Breast epithelium (tissue), 4 donors: ENCODE results near the gene RNASE8. TPM values are rescaled to one million over a fixed set of nuclear protein-coding genes. Genes with fewer than 3 reads are reported as not detected.

Experiments
- DNase-seq, 2 donors: peaks; one replicate each; pipeline ENCODE4 v3.0.0-alpha.2; 2019; ENCODE audit warnings: low spot score in 2 of 2
- H3K27ac ChIP-seq, 2 donors: fragments of 200-600 bp; sonication (generic) in 1 of 2; one replicate each; pipeline ENCODE4 v1.5.1; 2016 to 2019; ENCODE audit warnings: mild to moderate bottlenecking in 1 of 2
- H3K27me3 ChIP-seq, 2 donors: fragments of 200-600 bp; sonication (generic) in 1 of 2; one replicate each; pipeline versions ENCODE4 v1.5.1 to v1.6.0; 2017 to 2019; ENCODE audit warnings: control low read depth in 1 of 2, mild to moderate bottlenecking in 1 of 2
- H3K36me3 ChIP-seq: fragments of 200-600 bp; one replicate; pipeline ENCODE4 v1.5.1; 2019
- H3K4me1 ChIP-seq, 2 donors: fragments of 200-600 bp; sonication (generic); one replicate each; pipeline ENCODE4 v1.5.1; 2016 to 2019; ENCODE audit warnings: control low read depth in 1 of 2
- H3K4me3 ChIP-seq, 3 donors: fragments of 200-600 bp; sonication (generic); 1 replicate in 2 of 3; 2 replicates in 1 of 3; pipeline ENCODE4 v1.5.1; 2016 to 2019; ENCODE audit warnings: mild to moderate bottlenecking in 3 of 3, moderate library complexity in 2 of 3
- H3K9me3 ChIP-seq, 2 donors: fragments of 200-600 bp; sonication (generic) in 1 of 2; one replicate each; pipeline ENCODE4 v1.5.1; 2016 to 2019; ENCODE audit warnings: control low read depth in 1 of 2
- POLR2A ChIP-seq: fragments of 450-650 bp; IDR thresholded peaks from one replicate; pipeline ENCODE4 v1.6.1; 2016; ENCODE audit warnings: antibody characterized with exemption, mild to moderate bottlenecking, moderate library complexity
- POLR2AphosphoS5 ChIP-seq, 3 donors: sonication (generic); formaldehyde crosslinking; IDR thresholded peaks; one replicate each; pipeline ENCODE4 v1.6.1; 2017; ENCODE audit warnings: antibody characterized with exemption in 3 of 3
- intact Hi-C: fragments of 100-400 bp; cut with DNase I; formaldehyde crosslinking; loops from one replicate; pipeline ENCODE4 v1.15.1; 2023; ENCODE audit warnings: low total_unique reads
- total RNA-seq, 3 donors: library from RNA; depleted of rRNA; stranded (reverse); fragments of >200 nt; gene quantifications; one replicate each; pipeline ENCODE4 v1.1.0, GENCODE V29; 2016
- TF ChIP-seq, protein P1 (sequence below), 3 donors: fragments of 450-650 bp; IDR thresholded peaks; one replicate each; pipeline ENCODE4 v1.5.1; 2016 to 2017; ENCODE audit warnings: antibody characterized with exemption in 3 of 3, mild to moderate bottlenecking in 3 of 3, moderate library complexity in 3 of 3

Gene RNASE8
- total RNA-seq, 3 donors from 2014 or later: not detected

DNA sequence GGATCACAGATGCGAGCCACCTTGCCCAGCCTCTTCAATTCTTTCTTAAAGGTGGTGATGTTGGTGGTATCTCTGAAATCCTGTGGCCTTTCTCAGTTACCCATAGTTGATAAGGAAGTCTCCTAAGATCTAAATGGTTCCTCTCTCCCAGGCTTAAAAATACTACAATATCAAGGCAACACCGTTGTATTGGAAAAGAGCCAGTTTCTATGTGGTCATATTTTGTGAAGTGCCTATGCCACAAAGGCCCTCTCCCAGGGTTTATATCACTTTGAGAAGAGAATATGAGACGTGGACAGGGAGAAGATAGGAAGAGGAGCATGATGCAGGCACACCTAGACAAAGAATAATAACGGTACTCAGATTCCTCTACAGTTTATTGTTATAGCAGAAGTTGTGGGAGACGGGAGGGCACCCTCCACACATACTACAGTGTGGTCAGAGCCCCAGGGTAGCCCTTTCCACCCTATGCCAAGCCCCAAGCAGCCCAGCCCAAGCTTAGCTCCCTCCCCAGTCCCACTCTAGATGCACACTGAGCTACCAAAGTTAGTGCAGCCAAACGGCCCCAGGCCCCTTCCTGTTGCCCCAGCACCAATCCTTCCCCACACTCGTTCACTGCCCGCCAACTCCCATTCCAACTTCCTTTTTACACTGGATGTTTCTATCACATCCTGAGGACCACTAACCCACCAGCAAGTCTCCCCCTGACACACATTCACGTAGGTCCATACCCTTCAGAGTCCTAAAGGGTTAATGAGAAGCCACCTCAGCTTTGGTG, 41.0 kb upstream of the RNASE8 start:
- no peaks in the 10 kb centered on the region for H3K4me1 ChIP-seq
- H3K36me3 ChIP-seq: no peaks in the 10 kb centered on the region
- no peak overlapping the region for H3K4me3 ChIP-seq
- TF ChIP-seq POLR2AphosphoS5 (IDR thresholded peaks at IDR 0.05) (no peak), POLR2A (no peak)
- TF ChIP-seq, protein P1, sequence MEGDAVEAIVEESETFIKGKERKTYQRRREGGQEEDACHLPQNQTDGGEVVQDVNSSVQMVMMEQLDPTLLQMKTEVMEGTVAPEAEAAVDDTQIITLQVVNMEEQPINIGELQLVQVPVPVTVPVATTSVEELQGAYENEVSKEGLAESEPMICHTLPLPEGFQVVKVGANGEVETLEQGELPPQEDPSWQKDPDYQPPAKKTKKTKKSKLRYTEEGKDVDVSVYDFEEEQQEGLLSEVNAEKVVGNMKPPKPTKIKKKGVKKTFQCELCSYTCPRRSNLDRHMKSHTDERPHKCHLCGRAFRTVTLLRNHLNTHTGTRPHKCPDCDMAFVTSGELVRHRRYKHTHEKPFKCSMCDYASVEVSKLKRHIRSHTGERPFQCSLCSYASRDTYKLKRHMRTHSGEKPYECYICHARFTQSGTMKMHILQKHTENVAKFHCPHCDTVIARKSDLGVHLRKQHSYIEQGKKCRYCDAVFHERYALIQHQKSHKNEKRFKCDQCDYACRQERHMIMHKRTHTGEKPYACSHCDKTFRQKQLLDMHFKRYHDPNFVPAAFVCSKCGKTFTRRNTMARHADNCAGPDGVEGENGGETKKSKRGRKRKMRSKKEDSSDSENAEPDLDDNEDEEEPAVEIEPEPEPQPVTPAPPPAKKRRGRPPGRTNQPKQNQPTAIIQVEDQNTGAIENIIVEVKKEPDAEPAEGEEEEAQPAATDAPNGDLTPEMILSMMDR (IDR thresholded peaks at IDR 0.05): no peak
- intact Hi-C loops: loop anchor here (5.0 kb wide), 1 partner anchor 76 kb away; no protein-coding TSS in a partner anchor
- DNase-seq: no peak
- H3K27me3 ChIP-seq: no peaks in the 10 kb centered on the region
- H3K9me3 ChIP-seq: no peaks in the 10 kb centered on the region
- peak overlapping the region in 1 of 2 donors; percentile 25 for H3K27ac ChIP-seq

DNA sequence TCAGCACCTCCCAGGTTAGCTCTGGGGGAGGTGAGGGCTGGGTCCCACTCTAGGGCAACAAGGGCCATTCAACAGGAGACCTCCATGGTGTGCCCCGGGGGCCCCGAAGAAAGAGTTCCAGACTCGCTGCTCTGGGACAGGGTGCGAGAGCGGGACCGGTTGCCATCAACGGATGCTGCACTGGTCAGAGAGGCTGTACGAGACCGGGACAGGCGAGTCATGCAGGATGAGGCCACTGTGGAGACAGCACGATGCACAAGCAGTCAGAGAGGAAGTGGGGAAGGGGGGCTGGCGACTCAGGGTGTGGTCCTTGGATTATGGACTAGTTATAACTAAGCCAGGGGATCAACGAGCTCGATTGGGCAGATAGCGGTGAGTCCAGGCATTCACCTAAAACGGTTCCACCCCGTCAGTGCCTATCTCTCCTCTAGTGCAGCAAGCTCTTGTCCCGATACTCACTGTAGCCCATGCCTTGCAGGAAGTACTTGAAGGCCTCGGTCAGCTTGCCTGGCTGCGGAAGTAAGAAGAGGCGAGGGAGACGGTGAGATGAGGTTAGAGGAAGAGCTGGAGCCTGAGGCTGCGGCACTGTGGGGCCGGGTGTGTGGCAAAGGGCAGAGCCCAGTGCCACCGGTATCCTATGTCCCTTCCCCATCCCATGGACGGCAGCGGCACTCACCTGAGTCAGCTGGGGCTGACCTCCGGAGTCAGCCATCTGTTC, 39.9 kb upstream of the RNASE8 start:
- TF ChIP-seq, protein P1 (IDR thresholded peaks at IDR 0.05): no peak
- TF ChIP-seq POLR2AphosphoS5 (IDR thresholded peaks at IDR 0.05) (no peak), POLR2A (no peak)
- H3K27me3 ChIP-seq: no peaks in the 10 kb centered on the region
- peak overlapping the region; percentile 29 to 34 for H3K27ac ChIP-seq
- DNase-seq: no peak
- H3K4me1 ChIP-seq: no peaks in the 10 kb centered on the region
- H3K4me3 ChIP-seq: no peak overlapping the region
- intact Hi-C loops: loop anchor here (5.0 kb wide), 1 partner anchor 75 kb away; no protein-coding TSS in a partner anchor
- no peaks in the 10 kb centered on the region for H3K36me3 ChIP-seq
- no peaks in the 10 kb centered on the region for H3K9me3 ChIP-seq

DNA sequence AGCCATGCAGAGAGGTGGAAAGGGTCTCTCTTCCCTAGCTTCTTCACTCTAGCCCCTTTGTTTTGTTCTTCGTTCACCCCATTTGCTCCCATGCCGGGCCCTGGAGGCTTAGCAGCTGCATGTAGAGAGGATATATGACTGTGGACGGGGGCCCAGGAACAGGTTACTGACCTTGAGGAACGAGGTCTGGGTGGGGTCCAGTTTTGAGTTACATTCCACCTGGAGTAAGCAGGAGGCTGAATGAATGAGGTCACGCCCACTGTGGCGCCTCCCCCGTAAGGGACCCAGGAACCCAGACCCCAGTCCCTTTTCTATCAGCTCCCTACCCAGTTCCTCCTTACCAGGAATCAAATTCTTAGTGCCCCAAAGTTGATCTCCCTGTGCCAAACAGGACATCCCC, 39.3 kb upstream of the RNASE8 start:
- TF ChIP-seq POLR2A (no peak), POLR2AphosphoS5 (IDR thresholded peaks at IDR 0.05) (no peak)
- TF ChIP-seq, protein P1 (IDR thresholded peaks at IDR 0.05): no peak
- no peaks in the 10 kb centered on the region for H3K36me3 ChIP-seq

DNA sequence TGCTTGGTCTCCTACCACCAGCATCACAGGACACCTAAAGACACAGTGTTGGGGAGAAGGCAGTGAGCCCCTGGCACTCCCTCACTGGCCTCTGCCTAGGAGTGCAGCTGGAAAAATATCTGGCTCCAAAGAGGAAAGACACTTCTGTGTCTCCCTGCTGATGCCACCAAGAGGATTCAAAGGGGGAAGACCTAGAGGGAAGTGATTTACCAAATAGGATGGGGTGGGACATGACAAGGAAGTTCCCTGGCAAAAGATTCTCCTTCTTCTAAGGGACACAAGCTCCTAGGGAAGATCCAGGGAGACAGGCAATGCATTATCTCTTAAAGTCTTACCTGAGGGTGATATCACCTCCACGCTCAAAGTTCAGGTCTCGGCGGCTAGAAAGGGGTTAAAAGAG, 38.8 kb upstream of the RNASE8 start:
- Histone ChIP-seq H3K27ac (peak overlapping the region; percentile 23 to 54), H3K4me3 (no peak overlapping the region), H3K4me1 (no peaks in the 10 kb centered on the region), H3K27me3 (no peaks in the 10 kb centered on the region), H3K9me3 (no peaks in the 10 kb centered on the region), H3K36me3 (no peaks in the 10 kb centered on the region)
- intact Hi-C loops: loop anchor here (5.0 kb wide), 1 partner anchor 74 kb away; no protein-coding TSS in a partner anchor
- DNase-seq: no peak
- TF ChIP-seq, protein P1 (IDR thresholded peaks at IDR 0.05): no peak
- no peak for TF ChIP-seq POLR2A
- no peak for TF ChIP-seq POLR2AphosphoS5 (IDR thresholded peaks at IDR 0.05)

More for the DNA sequence above, 39.3 kb upstream of the RNASE8 start:
- Histone ChIP-seq H3K27ac (peak overlapping the region; percentile 29 to 34), H3K9me3 (no peaks in the 10 kb centered on the region), H3K4me3 (no peak overlapping the region), H3K27me3 (no peaks in the 10 kb centered on the region), H3K4me1 (no peaks in the 10 kb centered on the region)
- intact Hi-C loops: loop anchor here (5.0 kb wide), 1 partner anchor 74 kb away; no protein-coding TSS in a partner anchor
- no peak for DNase-seq

DNA sequence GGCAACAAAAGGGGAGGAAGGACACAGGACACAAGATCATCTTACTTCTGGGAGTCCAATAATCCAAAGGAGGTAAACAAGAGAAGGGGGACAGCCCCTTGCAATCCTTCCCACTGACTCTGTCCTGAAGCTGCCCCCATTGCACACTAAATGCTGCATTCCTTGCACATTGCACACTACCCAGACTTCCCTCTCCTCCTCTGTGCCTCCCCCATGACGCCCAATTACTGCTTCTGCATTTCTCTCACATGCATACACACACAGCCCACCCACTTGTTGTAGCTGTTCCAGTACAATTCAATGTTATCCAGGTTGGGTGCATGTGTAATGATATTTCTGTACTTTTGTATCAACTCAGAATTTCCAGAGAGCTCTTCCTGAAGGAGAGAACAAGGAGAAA, 38.3 kb upstream of the RNASE8 start:
- Histone ChIP-seq H3K27me3 (no peaks in the 10 kb centered on the region), H3K9me3 (no peaks in the 10 kb centered on the region), H3K27ac (peak overlapping the region; percentile 54 to 67), H3K36me3 (no peaks in the 10 kb centered on the region), H3K4me3 (no peak overlapping the region), H3K4me1 (no peaks in the 10 kb centered on the region)
- intact Hi-C loops: loop anchor here (5.0 kb wide), 1 partner anchor 73 kb away; no protein-coding TSS in a partner anchor
- TF ChIP-seq, protein P1 (IDR thresholded peaks at IDR 0.05): no peak
- TF ChIP-seq POLR2AphosphoS5 (IDR thresholded peaks at IDR 0.05) (no peak), POLR2A (no peak)
- DNase-seq: no peak
